Vagina (tissue), 2 donors: Measurements from ENCODE around the gene ANKRD36C.
"Not testable (repeated sequence)": the region's sequence is repeated elsewhere in the genome, so short reads cannot be mapped to it uniquely, and the experiment has no call there.

Source experiments
- CTCF ChIP-seq, 3 experiments: fragments of 450-650 bp in 2 of 3; fragments of 200-600 bp in 1 of 3; sonication (generic) in 1 of 3; IDR thresholded peaks; one replicate each; pipeline ENCODE4 v1.5.1; 2017 to 2019; ENCODE audit warnings: antibody characterized with exemption in 3 of 3, mild to moderate bottlenecking in 2 of 3, moderate library complexity in 2 of 3
- POLR2AphosphoS5 ChIP-seq, 2 donors: sonication (generic); formaldehyde crosslinking; IDR thresholded peaks; one replicate each; pipeline ENCODE4 v1.9.0; 2017; ENCODE audit warnings: antibody characterized with exemption in 2 of 2, mild to moderate bottlenecking in 2 of 2, low read depth in 1 of 2; ENCODE audit not compliant: insufficient read depth in 1 of 2

DNA sequence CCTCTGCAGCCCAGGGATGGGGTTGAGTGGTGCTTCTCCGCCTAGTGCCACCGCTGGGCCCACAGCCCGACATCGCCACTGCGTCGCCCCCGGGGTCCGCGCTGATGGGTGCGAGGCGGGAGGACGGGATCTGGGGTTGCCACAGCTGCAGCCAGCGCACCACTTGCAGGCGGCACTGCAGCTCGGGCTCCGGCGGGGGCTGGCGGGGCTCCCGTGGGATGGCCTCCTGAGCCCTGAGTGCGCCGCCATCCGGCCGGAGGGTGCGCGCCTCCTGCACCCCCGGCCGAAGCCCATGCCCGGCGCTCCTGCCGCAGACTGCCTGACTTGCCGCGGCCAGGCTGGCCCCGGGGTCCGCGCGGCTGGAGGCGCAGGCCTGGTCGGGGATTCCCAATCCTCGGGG is 478 bp upstream of the ANKRD36C start:
- TF ChIP-seq CTCF (IDR thresholded peaks at IDR 0.05); POLR2AphosphoS5 (IDR thresholded peaks at IDR 0.05; ENCODE audit: insufficient read depth in 1 of 2, low read depth in 1 of 2): not testable (repeated sequence)
